ENCODE results near the gene IFNL3.

- no peak for TF ChIP-seq CTCF (IDR thresholded peaks at IDR 0.05)
- TF ChIP-seq ZFX (IDR thresholded peaks at IDR 0.05; ENCODE audit: borderline replicate concordance): no peak
Observed at GRCh38 chr19:39262496-39262895, 17.7 kb upstream of the IFNL3 start.

Measured in 22Rv1 (cell line).